HepG2 (cell line): ENCODE results near the gene MRPL20. TPM values are rescaled to one million over a fixed set of nuclear protein-coding genes. Genes with fewer than 3 reads are reported as not detected.

Experiments
- ARID2 ChIP-seq: sonication (generic); formaldehyde crosslinking; IDR thresholded peaks from 2 replicates; pipeline ENCODE4 v1.8.1; 2022; ENCODE audit warnings: mild to moderate bottlenecking, missing genetic modification reagents, borderline replicate concordance
- BORCS8-MEF2B ChIP-seq: sonication (generic); formaldehyde crosslinking; IDR thresholded peaks from 2 replicates; pipeline ENCODE4 v1.8.0; 2022; ENCODE audit warnings: mild to moderate bottlenecking, missing genetic modification reagents
- CCAR2 ChIP-seq: fragments of 200-400 bp; formaldehyde crosslinking; optimal IDR thresholded peaks from 2 replicates; pipeline ENCODE3; 2018; ENCODE audit warnings: low read depth, mild to moderate bottlenecking, low read length, moderate library complexity
- IRF9 ChIP-seq: sonication (generic); formaldehyde crosslinking; IDR thresholded peaks from 2 replicates; pipeline ENCODE4 v1.8.0; 2022; ENCODE audit warnings: missing genetic modification reagents, mild to moderate bottlenecking, borderline replicate concordance
- MTA3 ChIP-seq: sonication (generic); formaldehyde crosslinking; IDR thresholded peaks from 2 replicates; pipeline ENCODE4 v1.4.0; 2020; ENCODE audit warnings: missing genetic modification reagents
- NFYB ChIP-seq: sonication (generic); formaldehyde crosslinking; IDR thresholded peaks from 2 replicates; pipeline ENCODE4 v1.4.0; 2020; ENCODE audit warnings: missing genetic modification reagents
- NR1H2 ChIP-seq: sonication (generic); formaldehyde crosslinking; IDR thresholded peaks from 2 replicates; pipeline ENCODE4 v1.8.1; 2022; ENCODE audit warnings: low read depth, missing genetic modification reagents, borderline replicate concordance
- SIN3A ChIP-seq: IDR thresholded peaks from 2 replicates; pipeline ENCODE4 v1.6.1; 2011; ENCODE audit warnings: low read depth, mild to moderate bottlenecking, control low read depth, low read length, borderline replicate concordance
- SRSF1 ChIP-seq: fragments of 200-400 bp; formaldehyde crosslinking; optimal IDR thresholded peaks from 2 replicates; pipeline ENCODE3; 2017; ENCODE audit warnings: mild to moderate bottlenecking, low read depth, low read length, moderate library complexity
- SRSF4 ChIP-seq: fragments of 200-400 bp; formaldehyde crosslinking; IDR thresholded peaks from one replicate; pipeline ENCODE4 v1.6.1; 2018; ENCODE audit warnings: mild to moderate bottlenecking, low read depth, low read length, moderate library complexity; ENCODE audit not compliant: poor library complexity, severe bottlenecking
- TRAFD1 ChIP-seq: sonication (generic); formaldehyde crosslinking; IDR thresholded peaks from 2 replicates; pipeline ENCODE4 v1.5.1; 2020; ENCODE audit warnings: missing genetic modification reagents, mild to moderate bottlenecking, borderline replicate concordance
- TRIM24 ChIP-seq: sonication (generic); formaldehyde crosslinking; IDR thresholded peaks from 2 replicates; pipeline ENCODE4 v1.8.0; 2022; ENCODE audit warnings: mild to moderate bottlenecking, missing genetic modification reagents
- U2AF1 ChIP-seq: fragments of 200-400 bp; formaldehyde crosslinking; optimal IDR thresholded peaks from 2 replicates; pipeline ENCODE3; 2017; ENCODE audit warnings: mild to moderate bottlenecking, low read depth, low read length
- ZMYM4 ChIP-seq: sonication (generic); formaldehyde crosslinking; IDR thresholded peaks from 2 replicates; pipeline ENCODE4 v1.8.1; 2023; ENCODE audit warnings: mild to moderate bottlenecking, missing genetic modification reagents
- ZNF274 ChIP-seq: sonication (generic); formaldehyde crosslinking; IDR thresholded peaks from 2 replicates; pipeline ENCODE4 v1.5.1; 2020; ENCODE audit warnings: mild to moderate bottlenecking, missing genetic modification reagents
- ZNF3 ChIP-seq: IDR thresholded peaks from 2 replicates; pipeline ENCODE4 v1.7.0; 2017; ENCODE audit warnings: inconsistent platforms
- ZNF30 ChIP-seq: sonication (generic); formaldehyde crosslinking; IDR thresholded peaks from 2 replicates; pipeline ENCODE4 v1.5.0; 2020; ENCODE audit warnings: mild to moderate bottlenecking, missing genetic modification reagents
- ZNF335 ChIP-seq: sonication (generic); formaldehyde crosslinking; IDR thresholded peaks from 2 replicates; pipeline ENCODE4 v1.4.0; 2020; ENCODE audit warnings: missing genetic modification reagents
- ZNF33B ChIP-seq: sonication (generic); formaldehyde crosslinking; IDR thresholded peaks from 2 replicates; pipeline ENCODE4 v1.5.1; 2020; ENCODE audit warnings: mild to moderate bottlenecking, missing genetic modification reagents
- ZNF513 ChIP-seq: sonication (generic); formaldehyde crosslinking; conservative IDR thresholded peaks from 2 replicates; pipeline ENCODE4 v1.5.0; 2020; ENCODE audit warnings: missing genetic modification reagents
- ZNF556 ChIP-seq: sonication (generic); formaldehyde crosslinking; IDR thresholded peaks from 2 replicates; pipeline ENCODE4 v1.4.0; 2020; ENCODE audit warnings: mild to moderate bottlenecking, missing genetic modification reagents, borderline replicate concordance
- ZSCAN20 ChIP-seq: sonication (generic); formaldehyde crosslinking; IDR thresholded peaks from 2 replicates; pipeline ENCODE4 v1.4.0; 2020; ENCODE audit warnings: missing genetic modification reagents, mild to moderate bottlenecking, borderline replicate concordance
- polyA plus RNA-seq, 8 experiments: library from polyadenylated mRNA; depleted of rRNA in 3 of 8; stranded (reverse) in 7 of 8; unstranded in 1 of 8; fragments of >200 nt; fragmentation: Illumina TruSeq in 4 of 8; extraction: Trizol in 4 of 8; gene quantifications; 2 replicates each; pipeline versions ENCODE4 v1.2.1 to v1.2.3, GENCODE V29; 2011 to 2016; ENCODE audit warnings: low read depth in 4 of 8, missing spikeins in 1 of 8, mixed read lengths in 1 of 8; ENCODE audit not compliant: insufficient read depth in 1 of 8
- total RNA-seq, 5 experiments: library from RNA; depleted of rRNA; stranded (reverse); fragments of >200 nt; fragmentation: Illumina TruSeq; extraction: Trizol; gene quantifications; 2 replicates each; pipeline ENCODE4 v1.2.3, GENCODE V29; 2016; ENCODE audit warnings: low read depth in 1 of 5
- TF ChIP-seq, protein P1 (sequence below): sonication (generic); formaldehyde crosslinking; IDR thresholded peaks from 2 replicates; pipeline ENCODE4 v1.5.0; 2020; ENCODE audit warnings: mild to moderate bottlenecking, low read depth, missing genetic modification reagents, borderline replicate concordance
- TF ChIP-seq, protein P2 (sequence below): sonication (generic); formaldehyde crosslinking; IDR thresholded peaks from 2 replicates; pipeline ENCODE4 v1.8.0; 2022; ENCODE audit warnings: low read depth, missing genetic modification reagents

The MRPL20 gene
- total and polyA plus RNA-seq, 2 of the 13 experiments (the other 11 are each of a cell fraction or from before 2014, with no cell fraction given): 59.2 to 127 TPM

DNA sequence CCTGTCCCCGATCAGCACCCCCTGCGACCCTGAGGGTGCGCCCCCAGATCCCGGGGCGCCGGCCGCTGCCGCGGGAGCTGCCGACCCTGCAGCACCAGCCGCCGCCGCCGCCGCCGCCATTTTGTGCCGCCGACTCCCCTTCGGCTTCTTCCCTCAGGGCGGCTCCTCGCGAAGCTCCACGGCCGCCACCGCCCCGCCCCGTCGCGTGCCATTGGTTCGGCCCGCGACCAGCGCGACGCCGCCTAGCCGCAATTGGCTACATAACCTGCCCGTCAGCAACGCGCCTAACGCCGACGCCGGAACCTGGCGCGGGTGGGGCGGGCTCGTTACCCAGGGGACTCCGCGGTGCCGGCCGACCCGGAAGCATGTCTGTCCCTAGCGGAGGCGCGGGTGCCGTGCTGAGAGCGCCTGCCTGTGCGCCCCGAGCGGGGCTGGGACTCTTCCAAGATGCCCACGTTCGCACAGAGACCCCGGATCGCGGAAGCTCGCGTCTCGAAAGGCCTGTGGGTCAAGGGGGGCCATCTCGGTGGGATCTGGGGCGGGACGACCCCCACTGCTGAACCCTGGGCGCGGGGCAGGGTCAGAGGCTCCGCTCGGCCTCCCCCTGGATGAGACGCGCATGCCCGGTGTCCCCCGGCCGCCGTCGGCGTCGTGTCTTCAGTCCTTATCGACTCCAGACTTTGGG is 7.8 kb downstream of the MRPL20 start, which contains the start of gene CCNL2 (continued):
- TF ChIP-seq ZNF33B: no peak
- TF ChIP-seq TRIM24 (CRISPR knock-in tag): no peak
- TF ChIP-seq SIN3A: peak; percentile 94; the same call in 1 of the 2 replicates
- peak; percentile 98 for TF ChIP-seq NFYB (CRISPR knock-in tag)
- TF ChIP-seq ZNF3 (CRISPR knock-in tag): no peak
- peak; percentile 52 for TF ChIP-seq U2AF1
- TF ChIP-seq, protein P1, sequence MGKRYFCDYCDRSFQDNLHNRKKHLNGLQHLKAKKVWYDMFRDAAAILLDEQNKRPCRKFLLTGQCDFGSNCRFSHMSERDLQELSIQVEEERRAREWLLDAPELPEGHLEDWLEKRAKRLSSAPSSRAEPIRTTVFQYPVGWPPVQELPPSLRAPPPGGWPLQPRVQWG: no peak
- TF ChIP-seq, protein P2, sequence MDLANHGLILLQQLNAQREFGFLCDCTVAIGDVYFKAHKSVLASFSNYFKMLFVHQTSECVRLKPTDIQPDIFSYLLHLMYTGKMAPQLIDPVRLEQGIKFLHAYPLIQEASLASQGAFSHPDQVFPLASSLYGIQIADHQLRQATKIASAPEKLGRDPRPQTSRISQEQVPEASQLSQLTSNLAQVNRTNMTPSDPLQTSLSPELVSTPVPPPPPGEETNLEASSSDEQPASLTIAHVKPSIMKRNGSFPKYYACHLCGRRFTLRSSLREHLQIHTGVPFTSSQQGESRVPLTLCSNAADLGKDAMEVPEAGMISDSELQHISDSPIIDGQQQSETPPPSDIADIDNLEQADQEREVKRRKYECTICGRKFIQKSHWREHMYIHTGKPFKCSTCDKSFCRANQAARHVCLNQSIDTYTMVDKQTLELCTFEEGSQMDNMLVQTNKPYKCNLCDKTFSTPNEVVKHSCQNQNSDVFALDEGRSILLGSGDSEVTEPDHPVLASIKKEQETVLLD (CRISPR knock-in tag): peak; percentile 47; the same call in 1 of the 2 replicates
- no peak for TF ChIP-seq SRSF4
- TF ChIP-seq BORCS8-MEF2B (CRISPR knock-in tag): no peak
- 0 out of 2 replicates have a peak, but pooled peaks have one; percentile 47 for TF ChIP-seq ZNF30
- no peak for TF ChIP-seq ARID2 (CRISPR knock-in tag)
- no peak; the same call in 1 of the 2 replicates for TF ChIP-seq ZNF274 (CRISPR knock-in tag)
- TF ChIP-seq ZNF335: no peak
- TF ChIP-seq MTA3 (CRISPR knock-in tag): no peak
- peak; percentile 64; the same call in 1 of the 2 replicates for TF ChIP-seq ZSCAN20 (CRISPR knock-in tag)
- peak; percentile 48; the same call in 1 of the 2 replicates for TF ChIP-seq ZNF556
- TF ChIP-seq SRSF1: peak; percentile 70
- TF ChIP-seq IRF9 (CRISPR knock-in tag): peak; percentile 58; the same call in 1 of the 2 replicates
- peak; percentile 66 for TF ChIP-seq ZMYM4 (CRISPR knock-in tag)
- no peak for TF ChIP-seq CCAR2
- TF ChIP-seq TRAFD1 (CRISPR knock-in tag): no peak; the same call in 1 of the 2 replicates
- TF ChIP-seq ZNF513 (CRISPR knock-in tag): 0 out of 2 replicates have a peak, but pooled peaks have one; percentile 18
- TF ChIP-seq NR1H2 (CRISPR knock-in tag): no peak
